Immature natural killer cell (primary cell): ENCODE results near the gene RNF146. TPM values are rescaled to one million over a fixed set of nuclear protein-coding genes. Genes with fewer than 3 reads are reported as not detected.

Experiments
- DNase-seq, 3 donors: peaks; one replicate each; pipeline ENCODE4 v3.0.0; 2022; ENCODE audit warnings: mixed read lengths in 1 of 3
- H3K27ac Mint-ChIP-seq, 6 donors: one replicate each; pipeline ENCODE4 v1.8.0; 2020; ENCODE audit warnings: mixed read lengths in 6 of 6, mild to moderate bottlenecking in 5 of 6, inconsistent platforms in 4 of 6, moderate library complexity in 3 of 6
- H3K27me3 Mint-ChIP-seq, 3 donors: one replicate each; pipeline ENCODE4 v1.8.0; 2020 to 2021; ENCODE audit warnings: low read depth in 3 of 3, mild to moderate bottlenecking in 3 of 3, mixed read lengths in 3 of 3, moderate library complexity in 3 of 3, inconsistent platforms in 1 of 3
- H3K36me3 Mint-ChIP-seq, 3 donors: one replicate each; pipeline ENCODE4 v1.8.0; 2020; ENCODE audit warnings: mixed read lengths in 3 of 3, inconsistent platforms in 2 of 3, mild to moderate bottlenecking in 2 of 3
- H3K4me1 Mint-ChIP-seq, 2 donors: one replicate each; pipeline ENCODE4 v1.8.0; 2020; ENCODE audit warnings: inconsistent platforms in 2 of 2, mild to moderate bottlenecking in 2 of 2, mixed read lengths in 2 of 2, moderate library complexity in 1 of 2
- H3K4me3 Mint-ChIP-seq, 5 donors: one replicate each; pipeline ENCODE4 v1.8.0; 2020; ENCODE audit warnings: mild to moderate bottlenecking in 5 of 5, mixed read lengths in 5 of 5, inconsistent platforms in 3 of 5, moderate library complexity in 3 of 5
- H3K9me3 Mint-ChIP-seq, 6 donors: one replicate each; pipeline ENCODE4 v1.8.0; 2020; ENCODE audit warnings: mild to moderate bottlenecking in 6 of 6, mixed read lengths in 6 of 6, inconsistent platforms in 4 of 6, moderate library complexity in 3 of 6
- polyA plus RNA-seq, 3 donors: library from polyadenylated mRNA; unstranded; fragments of 300-500 nt; fragmentation: Illumina TruSeq; gene quantifications; one replicate each; pipeline ENCODE4 v1.2.3, GENCODE V29; 2021

RNF146 gene
- polyA plus RNA-seq, 3 donors from 2014 or later: 11.3 to 26.9 (median 25.1) TPM

DNA sequence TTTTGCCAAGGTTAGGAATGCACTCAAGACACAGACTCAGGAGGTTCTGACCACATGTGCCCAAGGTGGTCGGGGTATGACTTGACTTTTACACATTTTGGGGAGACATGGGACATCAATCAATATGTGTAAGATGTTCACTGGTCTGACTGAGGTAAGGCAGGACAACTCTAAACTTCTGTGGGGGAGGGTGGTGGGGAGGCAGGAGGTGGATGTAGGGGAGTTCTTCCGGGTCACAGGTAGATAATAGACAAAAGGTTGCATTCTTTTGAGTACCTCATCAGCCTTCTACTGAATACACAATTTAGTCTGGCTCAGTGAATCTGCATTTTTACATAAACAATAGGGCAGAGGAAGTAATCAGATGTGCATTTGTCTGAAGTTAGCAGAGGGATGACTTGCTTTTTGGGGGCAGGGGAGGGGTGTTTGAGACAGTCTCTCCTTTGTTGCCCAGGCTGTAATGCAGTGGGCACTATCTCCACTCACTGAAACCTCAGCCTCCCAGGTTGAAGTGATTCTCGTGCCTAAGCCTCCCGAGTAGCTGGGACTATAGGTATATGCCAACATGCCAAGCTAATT, 65.8 kb downstream of the RNF146 start:
- Mint-ChIP-seq H3K36me3 (no peaks in the 10 kb centered on the region), H3K27ac (peak overlapping the region in 3 of 6 donors; percentile 3 to 6 (median 5)), H3K9me3 (no peaks in the 10 kb centered on the region), H3K4me1 (peaks cover 24 to 44% of the 10 kb centered on the region in 2 donors), H3K27me3 (no peaks in the 10 kb centered on the region), H3K4me3 (no peak overlapping the region)
- no peak for DNase-seq

Other genes with a start within 250 kb of the RNF146 start
- gene RSPO3, start 148.2 kb upstream of the RNF146 start, polyA plus RNA-seq: not detected
- 10 to 100 TPM; 54.6 to 65.7 (median 62.9) TPM for gene ECHDC1, start 76.7 kb downstream of the RNF146 start, polyA plus RNA-seq
- gene KIAA0408, start 192.5 kb downstream of the RNF146 start, polyA plus RNA-seq: not detected